Thoracic aorta (tissue), 2 donors: ENCODE measurements around the gene SLC7A5. TPM values are rescaled to one million over a fixed set of nuclear protein-coding genes. Genes with fewer than 3 reads are reported as not detected.

Experiments used
- ATAC-seq: fragments of 150-250 bp; one replicate; pipeline ENCODE4 v1.8.0; 2017; ENCODE audit warnings: low read depth; ENCODE audit not compliant: insufficient number of reproducible peaks, low FRiP score
- DNase-seq: peaks from one replicate; pipeline ENCODE4 v3.0.0-alpha.2; 2020; ENCODE audit warnings: low spot score
- H3K27ac ChIP-seq, 2 donors: fragments of 200-600 bp; sonication (generic); 1 replicate in 1 of 2; 2 replicates in 1 of 2; pipeline ENCODE4 v1.5.1; 2016; ENCODE audit warnings: mild to moderate bottlenecking in 2 of 2, moderate library complexity in 2 of 2
- H3K27me3 ChIP-seq: fragments of 200-600 bp; sonication (generic); replicated peaks from 2 replicates; pipeline ENCODE4 v1.6.0; 2016; ENCODE audit warnings: mild to moderate bottlenecking; ENCODE audit not compliant: insufficient read depth
- H3K36me3 ChIP-seq: fragments of 200-600 bp; sonication (generic); one replicate; pipeline ENCODE4 v1.5.1; 2016
- H3K4me1 ChIP-seq, 2 donors: fragments of 200-600 bp; sonication (generic); 1 replicate in 1 of 2; 2 replicates in 1 of 2; pipeline versions ENCODE4 v1.5.1 to v1.6.0; 2016; ENCODE audit warnings: low read depth in 2 of 2, mild to moderate bottlenecking in 1 of 2; ENCODE audit not compliant: control insufficient read depth in 1 of 2
- H3K4me3 ChIP-seq: fragments of 200-600 bp; sonication (generic); 2 replicates; pipeline ENCODE4 v1.5.1; 2016; ENCODE audit warnings: mild to moderate bottlenecking
- H3K9me3 ChIP-seq: fragments of 200-600 bp; sonication (generic); 2 replicates; pipeline ENCODE4 v1.5.1; 2016
- CTCF ChIP-seq: fragments of 200-600 bp; sonication (generic); IDR thresholded peaks from one replicate; pipeline ENCODE4 v1.5.1; 2019; ENCODE audit warnings: antibody characterized with exemption
- total RNA-seq, 2 donors: library from RNA; depleted of rRNA; stranded (reverse); fragments of >200 nt; gene quantifications; one replicate each; pipeline versions ENCODE4 v1.1.0 to v1.2.3, GENCODE V29; 2016

Gene SLC7A5
- total RNA-seq, 2 donors from 2014 or later = 2.7 to 33.7 TPM

GRCh38 chr16:87856791-87857228, 12.5 kb downstream of the SLC7A5 start:
- peaks cover 10 to 13% of the 10 kb centered on the region in 2 donors for H3K4me1 ChIP-seq
- peak overlapping the region; percentile 35 for H3K4me3 ChIP-seq
- peak overlapping the region in 1 of 2 donors; percentile 69 for H3K27ac ChIP-seq
- H3K9me3 ChIP-seq = no peaks in the 10 kb centered on the region
- no peaks in the 10 kb centered on the region for H3K36me3 ChIP-seq
- no peak for DNase-seq
- TF ChIP-seq CTCF = no peak
- H3K27me3 ChIP-seq = no peaks in the 10 kb centered on the region
- ATAC-seq = no peak

- TF ChIP-seq CTCF = no peak
- ATAC-seq = no peak
- Histone ChIP-seq H3K27me3 (no peaks in the 10 kb centered on the region), H3K9me3 (no peaks in the 10 kb centered on the region), H3K4me3 (peak overlapping the region; percentile 35), H3K36me3 (no peaks in the 10 kb centered on the region), H3K4me1 (peaks cover 10 to 13% of the 10 kb centered on the region in 2 donors), H3K27ac (peak overlapping the region; percentile 51 to 69)
- no peak for DNase-seq
These were observed 13.2 kb downstream of the SLC7A5 start for GRCh38 chr16:87855852-87856715.

DNA sequence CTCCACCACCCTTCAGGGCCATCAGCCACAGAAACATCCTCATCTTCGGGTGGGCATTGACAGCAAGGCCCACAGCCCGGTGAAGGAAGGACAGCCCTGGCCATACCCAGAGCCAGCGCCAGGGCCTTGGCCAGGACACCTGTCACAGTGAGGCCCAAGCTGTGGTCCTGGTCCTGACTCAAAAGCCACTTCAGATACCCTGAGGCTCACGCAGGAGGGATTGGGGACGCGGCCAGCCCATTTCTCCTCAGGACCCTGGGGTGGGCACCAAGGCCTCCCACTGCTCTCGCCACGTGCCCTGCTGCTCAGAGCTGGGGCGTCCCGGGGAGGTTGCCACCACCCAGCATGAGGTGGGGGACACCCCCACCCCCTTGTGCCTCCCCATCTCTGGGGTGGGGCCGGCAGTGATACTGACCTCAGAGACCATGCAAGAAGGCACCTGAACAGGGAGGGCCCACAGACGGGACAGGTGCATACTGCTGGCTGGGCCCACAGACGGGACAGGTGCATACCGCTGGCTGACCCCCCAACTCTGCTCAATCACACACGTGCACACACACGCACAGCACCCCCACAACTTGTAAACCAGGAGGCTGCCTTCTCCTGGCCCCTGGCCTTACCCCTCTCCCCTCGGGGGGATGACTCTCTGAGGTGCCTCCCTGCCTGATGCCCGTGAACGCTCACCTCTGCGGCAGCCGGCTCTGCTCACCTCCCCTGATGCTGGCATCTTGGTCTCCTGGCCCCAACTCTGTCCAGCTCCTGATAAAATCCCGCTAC, 14.2 kb downstream of the SLC7A5 start:
- H3K27me3 ChIP-seq = no peaks in the 10 kb centered on the region
- H3K9me3 ChIP-seq = no peaks in the 10 kb centered on the region
- no peak overlapping the region for H3K4me3 ChIP-seq
- H3K4me1 ChIP-seq = peaks cover 10 to 16% of the 10 kb centered on the region in 2 donors
- no peak for TF ChIP-seq CTCF
- DNase-seq = no peak
- peak overlapping the region; percentile 69 to 74 for H3K27ac ChIP-seq
- H3K36me3 ChIP-seq = no peaks in the 10 kb centered on the region
- no peak for ATAC-seq

DNA sequence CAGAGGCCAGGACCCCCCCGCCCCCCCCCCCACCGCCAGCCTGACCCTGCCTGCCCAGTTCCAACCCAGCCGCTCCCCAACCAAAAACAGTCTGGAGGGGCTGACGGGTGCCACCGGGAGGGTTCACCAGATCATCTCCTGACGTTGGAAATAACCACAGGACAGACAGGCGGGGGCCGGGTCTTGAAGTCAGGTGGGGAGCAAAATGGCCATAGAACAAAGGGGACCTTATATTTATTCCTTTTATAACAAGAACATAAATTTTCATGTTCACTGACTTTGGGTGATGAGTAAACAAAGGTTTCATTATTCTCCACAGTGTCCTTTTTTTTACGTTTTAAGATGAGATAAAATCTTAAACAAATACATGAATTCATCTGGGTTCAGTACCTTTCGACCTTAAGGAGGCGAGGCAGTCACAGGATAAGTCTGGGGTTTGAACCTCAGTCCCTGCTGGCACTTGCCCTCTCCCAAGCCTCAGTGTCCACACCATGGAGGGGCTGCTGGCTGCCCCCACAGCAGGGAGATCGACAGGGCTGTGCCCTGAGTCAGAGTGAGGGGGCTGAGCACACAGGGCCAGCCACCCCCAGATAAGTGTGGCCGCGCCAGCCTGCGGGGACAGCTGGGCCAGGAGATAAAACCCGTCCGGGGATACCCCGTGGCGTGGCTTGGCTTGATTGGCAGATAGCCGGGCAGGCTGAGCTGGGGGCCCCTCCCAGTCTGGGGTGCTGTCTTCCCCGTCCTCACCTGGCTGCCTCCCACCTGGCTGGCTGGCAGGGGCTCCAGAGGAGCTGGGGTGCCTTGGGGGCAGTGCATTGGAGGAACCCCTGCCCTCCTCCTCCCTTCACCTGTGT, 15.0 kb downstream of the SLC7A5 start:
- Histone ChIP-seq H3K4me1 (peaks cover 10 to 16% of the 10 kb centered on the region in 2 donors), H3K36me3 (no peaks in the 10 kb centered on the region), H3K27me3 (no peaks in the 10 kb centered on the region), H3K9me3 (no peaks in the 10 kb centered on the region), H3K27ac (peak overlapping the region; percentile 69 to 74), H3K4me3 (peak overlapping the region; percentile 67)
- DNase-seq (no peak), ATAC-seq (no peak)
- no peak for TF ChIP-seq CTCF
